Stimulated activated CD8-positive, alpha-beta memory T cell treated with anti-CD3 and anti-CD28 coated beads, Interleukin-4, amount 100 ng/mL, for 1 hour (primary cell): ENCODE results near the gene FOXO6.

Source experiments
- DNase-seq, 2 donors: peaks; one replicate each; pipeline ENCODE4 v3.0.0-alpha.2; 2020; ENCODE audit warnings: low read depth in 2 of 2, low spot score in 1 of 2

The FOXO6 gene

DNA sequence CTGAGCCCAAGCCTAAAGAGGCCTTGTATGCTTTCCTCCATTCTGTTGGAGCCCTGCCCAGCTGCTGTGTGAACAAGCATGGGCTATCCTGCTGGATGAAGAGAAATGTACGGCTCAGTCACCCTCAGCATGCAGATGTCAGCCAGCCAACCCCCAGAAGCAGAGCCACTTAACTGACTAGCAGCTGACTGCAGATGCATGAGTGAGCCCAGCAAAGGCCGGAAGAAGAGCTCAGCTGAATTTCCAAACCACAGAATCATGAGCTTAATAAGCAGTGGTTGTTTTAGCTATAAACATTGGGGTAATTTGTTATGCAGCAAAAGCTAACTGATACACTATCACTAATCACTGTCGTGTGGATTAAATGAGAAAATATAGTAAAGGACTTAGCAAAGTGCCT is 39.0 kb downstream of the FOXO6 start:
- no peak for DNase-seq

DNA sequence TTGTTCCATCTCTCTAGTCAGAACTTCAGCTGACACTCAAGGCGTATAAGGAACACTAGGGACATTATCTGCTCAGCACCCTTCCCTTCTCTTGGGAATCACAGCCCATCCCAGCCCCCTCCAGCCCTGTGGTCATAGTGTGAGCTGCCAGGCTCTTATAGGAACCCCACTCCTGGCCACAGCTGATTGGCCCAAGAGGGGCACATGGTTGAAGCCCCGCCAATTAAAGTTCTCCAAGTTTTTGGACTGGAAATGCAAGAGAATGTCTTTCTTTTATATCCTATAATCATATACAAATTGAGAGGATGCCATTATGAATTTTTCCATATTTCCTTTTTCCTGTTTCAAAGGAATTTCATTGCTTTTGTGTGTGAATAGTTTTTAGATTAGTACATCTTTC is 40.7 kb downstream of the FOXO6 start:
- DNase-seq, result no peak

DNA sequence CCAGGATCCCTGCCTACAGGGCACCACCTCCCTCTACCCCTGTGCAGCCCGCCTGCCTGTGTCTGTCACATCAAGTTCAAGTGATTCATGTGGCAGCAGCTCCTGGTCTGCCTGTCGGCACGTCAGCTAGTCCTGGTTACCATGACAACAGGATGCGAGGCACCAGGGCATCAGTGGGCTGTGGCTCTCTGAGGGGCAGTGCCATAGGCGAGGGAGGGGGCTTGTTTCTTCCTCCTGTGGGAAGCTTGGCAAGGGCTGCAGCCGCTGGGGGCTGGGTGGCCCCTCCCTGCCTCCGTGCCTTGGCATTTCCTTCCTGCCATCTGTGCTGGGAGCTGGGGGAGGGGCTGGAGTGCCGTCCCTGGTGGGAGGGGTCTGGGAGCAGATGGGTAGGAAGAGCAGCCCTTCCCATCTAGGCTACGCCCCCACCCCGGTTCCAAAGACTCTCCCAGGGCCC is 43.1 kb downstream of the FOXO6 start:
- no peak for DNase-seq

DNA sequence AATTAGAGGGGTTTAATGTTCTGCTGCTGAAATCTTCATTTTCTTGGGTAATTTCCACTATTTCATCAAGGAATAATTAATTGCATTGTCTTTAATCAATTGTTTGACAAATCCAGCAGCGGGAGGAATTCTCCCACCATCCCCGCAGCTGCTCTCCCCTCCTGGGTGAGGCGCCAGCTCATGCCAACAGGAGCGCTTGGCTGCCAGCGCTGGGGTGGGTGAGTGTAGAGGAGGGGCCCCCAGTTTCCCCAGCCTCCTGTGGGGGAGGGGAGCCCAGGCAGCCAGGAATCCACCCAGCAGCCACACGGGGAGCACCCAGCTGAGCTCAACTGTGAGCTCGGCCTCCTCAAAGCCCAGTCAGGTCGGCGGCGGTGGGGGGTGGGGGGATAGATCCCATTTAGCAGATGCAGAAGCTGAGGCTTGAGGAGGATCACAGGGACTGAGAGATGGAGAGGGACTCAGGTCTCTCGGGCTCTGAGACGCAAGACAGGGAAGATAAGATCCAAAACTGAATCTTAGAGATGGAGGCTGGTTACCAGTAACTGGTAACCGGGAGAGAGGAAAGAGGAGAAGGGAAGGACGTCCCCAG is 46.5 kb downstream of the FOXO6 start:
- no peak for DNase-seq

DNA sequence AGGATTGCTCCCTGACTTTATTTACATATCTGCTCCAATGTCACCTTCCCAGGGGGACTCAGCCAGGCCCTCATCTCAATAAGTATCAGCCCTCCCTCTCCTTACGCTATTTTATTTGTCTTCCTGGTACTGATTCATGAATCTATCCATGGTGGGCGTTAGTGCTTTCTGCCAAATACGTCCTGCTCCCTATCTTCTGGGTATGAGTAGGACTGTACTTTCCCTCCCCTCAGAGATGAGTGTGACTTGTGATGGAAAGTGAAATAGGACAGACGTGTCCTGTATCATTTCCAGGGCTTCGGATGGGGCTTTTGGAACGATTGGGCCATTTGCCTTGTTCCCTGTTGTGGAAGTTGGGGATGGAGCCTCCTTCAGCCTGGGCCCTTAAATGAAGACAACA is 47.5 kb downstream of the FOXO6 start:
- DNase-seq, result no peak

DNA sequence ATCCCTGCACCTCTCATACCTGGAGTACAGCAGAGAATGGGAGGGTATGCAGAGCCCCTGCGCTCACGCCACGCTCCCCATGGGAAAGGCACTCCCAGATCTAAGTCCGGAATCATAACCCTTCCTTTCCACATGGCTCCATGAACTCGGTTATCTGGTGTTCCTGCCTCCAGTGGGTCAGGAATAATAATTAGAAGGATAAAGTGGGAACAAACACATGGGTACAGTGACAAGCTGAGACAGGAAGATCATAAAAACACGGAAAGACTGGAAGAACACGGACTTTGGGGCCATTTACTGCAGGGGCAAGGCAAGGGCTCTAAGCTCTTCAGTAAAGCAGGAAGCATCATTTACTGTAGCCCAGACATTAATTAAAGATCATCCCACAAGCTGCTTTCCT is 48.6 kb downstream of the FOXO6 start:
- DNase-seq, result no peak

DNA sequence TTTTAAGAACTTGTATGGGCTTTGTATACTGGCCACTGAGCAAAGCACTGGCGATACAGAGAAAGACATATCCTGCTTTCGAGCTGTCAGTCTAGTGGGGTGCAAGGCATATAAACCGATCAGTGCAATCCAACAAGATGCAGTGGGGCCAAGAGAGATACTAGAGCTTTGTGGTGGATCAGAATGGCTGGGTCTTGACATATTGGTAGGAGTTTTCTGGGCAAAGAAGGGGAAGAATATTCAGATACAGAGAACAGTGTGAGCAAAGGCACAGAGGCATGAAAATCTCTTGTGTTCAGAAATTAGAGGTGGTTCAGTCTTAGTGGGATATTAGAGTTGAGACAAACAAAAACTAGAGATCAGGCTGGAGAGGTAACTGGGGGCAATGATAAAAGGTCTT is 49.2 kb downstream of the FOXO6 start:
- no peak for DNase-seq

DNA sequence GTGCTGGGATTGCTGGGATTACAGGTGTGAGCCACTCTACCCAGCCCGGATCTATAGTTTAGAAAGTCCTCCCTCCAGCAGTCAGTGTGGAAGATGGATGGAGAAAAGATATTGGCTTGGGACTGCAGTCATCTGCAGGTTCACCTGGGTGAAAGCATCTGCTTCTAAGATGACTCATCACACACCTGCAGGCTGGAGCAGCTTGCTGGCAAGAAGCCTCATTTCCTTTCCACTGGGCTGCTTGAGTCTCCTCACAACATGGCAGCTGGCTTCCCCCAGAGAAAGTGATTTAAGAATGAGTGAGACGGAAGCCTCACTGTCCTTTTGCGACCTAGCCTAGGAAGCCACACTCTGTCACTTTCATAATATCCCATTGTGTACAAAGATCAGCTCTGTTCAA is 50.0 kb downstream of the FOXO6 start:
- DNase-seq, result no peak

DNA sequence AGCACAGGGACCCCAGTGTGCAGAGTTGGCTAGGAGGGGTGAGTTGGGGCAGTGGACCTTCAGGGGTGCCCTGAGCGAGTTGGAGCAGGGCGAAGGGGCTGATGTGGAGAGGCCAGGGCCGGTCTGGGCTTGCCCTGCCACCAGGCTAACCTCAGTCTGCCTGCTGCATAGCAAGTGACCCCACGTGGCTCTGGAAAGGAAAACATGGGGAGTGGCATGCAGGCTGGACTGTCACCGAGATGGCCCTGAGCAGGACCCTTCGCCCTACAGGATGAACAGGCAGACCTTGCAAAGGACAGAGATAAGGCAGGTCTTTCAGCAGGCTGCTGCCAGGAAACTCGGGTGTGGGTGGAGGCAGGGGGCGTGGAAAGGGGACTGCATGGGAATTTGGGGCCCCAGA is 51.5 kb downstream of the FOXO6 start:
- no peak for DNase-seq

DNA sequence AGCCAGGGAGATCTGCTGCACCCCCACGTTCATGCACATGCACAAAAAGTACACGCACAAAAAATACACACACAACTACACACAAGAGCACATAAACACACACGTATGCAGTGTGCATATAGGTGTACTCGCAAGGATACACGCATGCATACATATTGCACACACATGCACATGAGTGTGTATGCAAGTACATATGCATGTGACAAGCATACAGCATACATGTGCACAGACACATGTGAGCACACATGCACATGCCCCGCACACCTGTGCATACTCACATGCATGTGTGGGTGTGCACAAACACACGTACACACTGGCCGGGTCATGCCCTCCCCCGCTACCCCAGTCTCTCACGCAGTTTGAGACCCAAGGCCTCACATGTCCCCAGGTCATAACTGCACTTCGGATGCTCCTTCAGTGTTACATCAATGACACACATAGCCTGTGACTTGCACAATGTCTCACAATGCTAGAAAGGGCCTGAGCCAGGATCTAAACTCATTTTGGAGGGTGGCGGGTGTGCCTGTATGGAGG is 52.6 kb downstream of the FOXO6 start:
- DNase-seq, result no peak

DNA sequence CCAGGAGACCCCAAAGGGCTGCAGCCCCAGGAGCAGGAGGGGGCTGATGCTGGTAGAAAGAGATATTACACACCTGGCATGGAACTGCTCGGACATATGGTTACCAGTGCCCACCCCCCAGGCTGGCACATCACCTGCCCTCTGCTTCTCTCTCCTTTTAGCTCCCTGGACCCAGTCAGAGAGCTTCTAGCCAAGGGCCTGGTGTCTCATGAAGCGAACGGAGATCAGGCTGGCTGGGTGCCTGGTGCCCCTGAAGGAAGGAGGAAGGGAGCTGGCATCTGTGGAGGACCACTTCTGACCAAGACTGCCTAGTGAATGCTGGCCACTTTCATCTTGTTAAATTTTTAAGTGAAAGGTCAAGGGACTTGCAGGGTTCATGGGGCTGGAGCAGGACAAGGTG is 53.1 kb downstream of the FOXO6 start:
- DNase-seq, result no peak

DNA sequence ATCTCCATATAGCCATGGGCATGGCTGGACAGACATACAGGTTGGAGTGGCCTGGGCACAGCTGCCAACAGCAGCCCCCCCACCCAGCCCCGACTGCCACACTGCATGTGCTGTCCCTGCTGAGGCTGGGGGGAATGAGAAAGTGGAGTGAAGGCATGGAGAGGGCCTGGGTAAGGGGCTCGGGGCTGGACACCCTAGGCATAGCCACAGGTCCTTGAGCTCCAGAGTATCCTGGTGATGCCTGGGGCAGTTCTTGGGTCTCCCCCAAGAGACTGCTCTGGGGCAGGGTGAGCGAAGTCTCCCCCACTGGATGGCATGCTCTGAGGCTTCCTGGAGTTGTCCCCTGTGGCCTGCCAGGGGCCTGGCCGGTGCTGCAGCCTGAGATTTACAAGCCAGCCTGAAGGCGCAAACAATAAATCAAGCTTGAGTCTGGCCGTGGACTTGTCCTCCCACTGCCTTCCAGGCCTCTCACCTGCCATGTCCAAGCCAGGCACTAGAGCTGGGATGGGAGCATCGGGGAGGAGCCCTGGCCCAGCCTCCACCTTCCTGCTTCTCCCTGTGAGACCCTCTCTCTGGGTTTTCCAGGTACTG is 53.6 kb downstream of the FOXO6 start:
- no peak for DNase-seq

DNA sequence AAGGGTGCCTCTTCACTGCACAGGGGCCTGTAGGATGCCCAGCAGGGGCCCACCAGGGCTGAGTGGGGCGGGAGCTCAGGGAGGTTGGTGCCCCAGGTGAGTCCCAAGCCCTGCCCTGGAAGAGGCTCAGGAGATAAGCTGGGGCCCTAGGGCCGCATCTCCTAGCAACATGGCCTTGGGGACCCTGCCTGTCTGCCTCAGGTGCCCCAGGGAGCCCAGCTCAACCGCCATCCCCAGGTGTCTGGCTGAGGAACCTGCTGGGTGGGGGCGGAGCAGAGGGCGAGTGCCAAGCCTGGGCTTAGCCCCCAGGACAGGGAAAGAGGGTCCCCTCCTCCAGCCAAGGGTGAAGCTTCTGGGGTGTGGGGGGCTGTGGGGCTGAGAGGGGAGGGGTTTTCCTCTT is 54.8 kb downstream of the FOXO6 start:
- no peak for DNase-seq

DNA sequence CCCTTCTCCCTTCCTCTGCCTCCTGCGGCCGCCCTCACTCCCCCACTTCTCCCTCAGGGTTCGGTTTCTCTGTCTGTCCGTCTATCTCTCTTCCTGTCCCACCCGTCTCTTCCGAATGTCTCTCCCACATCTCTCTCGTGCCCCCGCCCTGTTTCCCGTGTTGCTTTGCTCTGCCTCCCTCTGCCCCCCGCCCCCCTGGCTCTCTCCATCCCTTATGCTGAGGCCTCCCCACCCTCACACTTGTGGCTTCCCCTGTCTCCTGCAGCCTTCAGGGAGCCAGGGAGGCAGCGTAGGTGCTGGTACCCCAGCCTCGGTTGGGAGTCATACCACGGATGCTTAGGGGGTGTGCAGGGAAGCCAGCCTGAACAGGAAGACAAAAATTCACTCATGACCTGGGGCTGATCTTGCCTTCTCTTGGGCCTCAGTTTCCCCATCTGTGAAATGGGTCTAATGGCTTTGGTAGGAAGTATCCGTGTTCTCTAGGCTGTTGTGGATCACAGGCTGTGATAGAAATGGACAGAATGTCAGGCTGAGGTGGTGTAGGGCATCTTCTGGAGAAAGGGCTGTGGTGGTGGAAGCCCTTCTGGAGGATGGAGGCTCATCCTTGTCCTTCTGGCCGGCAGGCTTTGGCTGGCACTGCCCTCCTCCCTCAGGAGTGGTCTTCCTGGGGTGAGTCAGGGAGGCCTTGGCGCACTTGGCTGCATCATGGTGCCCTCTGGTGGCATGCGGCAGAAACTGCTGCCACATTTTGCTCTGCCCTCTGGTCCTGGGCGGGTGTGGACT is 55.5 kb downstream of the FOXO6 start:
- DNase-seq, result peak; percentile 30 to 42

DNA sequence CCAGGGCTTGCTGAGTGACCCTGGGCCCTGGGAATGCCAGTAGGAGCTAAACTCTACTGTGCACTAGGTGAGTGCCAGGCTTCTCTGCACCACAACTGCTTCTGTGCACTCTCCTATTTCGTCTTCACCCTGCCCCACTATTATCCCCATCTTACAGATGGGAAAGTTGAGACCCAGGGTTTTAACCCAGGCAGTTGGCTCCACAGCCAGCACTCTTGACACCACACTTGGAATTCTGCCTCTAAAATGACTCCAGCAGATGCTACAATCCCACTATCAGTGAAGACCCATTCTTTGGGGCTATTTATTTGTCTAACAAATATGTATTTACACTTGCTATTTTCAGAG is 56.1 kb downstream of the FOXO6 start:
- DNase-seq, result no peak

DNA sequence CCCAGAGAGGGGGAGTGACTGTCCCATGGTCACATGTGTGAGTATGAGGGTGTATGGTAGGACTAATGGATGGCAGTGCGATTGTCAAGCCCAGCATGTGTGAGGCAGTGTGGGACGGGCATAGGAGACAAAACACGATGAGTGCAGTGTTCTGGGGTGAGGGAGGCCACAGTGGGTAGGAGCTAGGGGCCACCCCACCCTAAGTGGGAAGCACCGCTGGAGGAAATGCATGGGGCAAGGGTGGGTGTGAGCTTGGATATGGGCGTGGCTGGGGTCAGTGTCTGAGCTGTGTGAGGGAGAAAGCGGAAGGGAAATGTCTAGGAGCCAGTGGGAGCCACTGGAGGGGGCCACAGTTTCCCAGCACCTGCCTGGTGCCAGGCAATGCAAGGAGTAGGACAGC is 56.5 kb downstream of the FOXO6 start:
- no peak for DNase-seq

DNA sequence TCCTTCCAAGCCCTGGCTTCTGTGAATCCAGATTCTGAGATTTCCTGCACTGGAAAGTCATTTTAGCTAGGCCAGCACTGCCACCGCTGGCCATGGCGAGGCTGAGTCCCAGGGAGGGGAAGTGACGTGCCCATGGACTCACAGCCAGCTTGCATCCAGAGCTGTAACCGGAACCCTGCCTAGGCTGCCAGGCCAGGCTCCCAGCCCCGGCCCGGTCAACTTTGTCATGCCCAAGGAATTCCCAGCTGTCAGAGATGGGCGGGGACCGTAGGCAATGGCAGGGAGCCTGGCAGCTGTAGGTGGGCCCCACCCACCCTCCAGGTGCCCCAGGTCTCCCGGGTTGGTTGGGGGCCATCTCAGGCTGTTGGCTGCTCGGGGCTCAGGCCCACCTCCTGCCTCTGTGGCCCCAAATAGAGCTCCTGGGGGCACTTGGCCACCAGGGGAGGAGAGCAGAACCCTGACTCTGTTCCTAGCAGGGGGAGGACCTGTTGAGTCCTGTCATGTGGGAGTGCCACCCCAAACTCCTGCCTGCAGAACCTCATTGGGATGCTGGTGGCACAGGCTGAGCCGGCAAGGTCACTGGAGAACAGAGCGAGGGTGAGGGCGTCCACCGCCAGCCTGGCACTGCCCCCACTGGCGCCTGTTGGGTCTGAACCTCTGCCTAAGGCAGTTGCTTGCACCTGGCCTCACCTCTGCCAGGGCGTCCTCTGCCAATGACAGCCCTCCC is 57.8 kb downstream of the FOXO6 start:
- no peak for DNase-seq

DNA sequence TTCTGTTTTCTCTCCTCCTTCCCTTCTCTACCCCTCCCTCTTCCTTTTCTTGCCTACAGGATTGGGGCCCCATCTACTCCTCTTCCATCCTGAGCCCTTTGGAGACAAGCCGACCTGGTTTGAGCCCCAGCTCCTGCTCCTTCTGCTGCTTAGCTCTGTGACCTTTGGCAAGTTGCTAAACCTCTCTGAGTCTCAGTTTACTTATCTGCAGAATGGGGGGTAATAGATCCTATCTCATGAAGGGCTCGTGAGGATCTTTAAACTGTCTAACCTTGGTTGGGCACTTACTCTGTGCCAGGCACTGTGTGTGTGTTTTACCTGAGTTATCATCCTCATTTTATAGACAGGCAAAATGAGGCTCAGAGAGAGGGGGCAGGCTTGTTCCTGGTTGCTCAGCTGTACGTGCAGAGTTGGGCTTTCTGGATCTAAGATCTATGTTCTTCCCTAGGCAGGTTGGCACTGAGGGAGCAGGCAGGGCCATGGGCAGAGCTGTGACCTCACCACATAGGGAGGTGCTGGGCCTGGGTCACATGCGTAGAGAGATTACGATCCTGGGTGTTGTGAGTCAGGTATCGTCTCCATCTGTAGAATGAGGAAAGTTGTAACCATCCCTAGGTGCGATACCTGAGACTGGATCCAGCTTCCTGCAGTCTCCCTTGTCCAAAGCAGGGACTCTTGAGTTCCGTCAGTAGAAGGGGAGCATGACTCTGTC is 58.5 kb downstream of the FOXO6 start:
- no peak for DNase-seq

DNA sequence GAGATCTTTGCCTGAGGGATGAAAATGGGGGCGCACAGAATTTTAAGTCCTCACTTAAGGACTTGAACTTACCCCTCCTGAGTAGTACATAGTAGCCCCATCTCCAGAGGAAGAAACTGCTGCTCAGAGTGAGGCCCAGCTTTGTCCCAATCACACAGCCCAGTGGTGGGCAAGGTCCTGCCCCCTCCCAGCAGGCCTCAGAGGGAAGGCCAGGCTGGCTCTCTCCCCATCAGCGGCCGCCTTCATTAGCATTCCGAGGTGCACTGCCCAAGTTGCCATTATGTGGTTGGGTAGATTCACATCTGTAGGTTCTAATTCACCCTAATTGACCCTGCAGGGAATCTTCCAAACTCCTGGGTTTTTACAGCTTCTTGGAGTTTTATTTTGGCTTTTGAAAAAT is 59.1 kb downstream of the FOXO6 start:
- no peak for DNase-seq

DNA sequence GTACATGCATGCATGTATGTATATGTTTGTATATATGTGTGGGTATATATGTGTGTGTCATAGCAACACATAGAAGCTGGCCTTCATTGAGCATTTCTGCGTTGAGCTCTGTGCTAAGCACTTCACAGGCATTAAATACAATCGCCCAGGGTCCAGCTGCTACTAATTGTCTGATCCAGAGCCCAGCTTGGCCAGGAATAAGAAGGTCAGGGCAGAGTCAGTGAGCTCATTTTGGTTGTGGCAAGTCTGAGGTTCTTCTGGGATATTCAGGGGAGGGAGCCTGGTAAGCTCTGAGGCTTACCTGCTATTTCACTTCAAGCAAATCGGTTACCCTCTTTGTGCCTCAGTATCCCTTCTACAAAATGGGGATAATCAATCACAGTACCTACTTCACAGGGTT is 59.6 kb downstream of the FOXO6 start:
- DNase-seq, result no peak

DNA sequence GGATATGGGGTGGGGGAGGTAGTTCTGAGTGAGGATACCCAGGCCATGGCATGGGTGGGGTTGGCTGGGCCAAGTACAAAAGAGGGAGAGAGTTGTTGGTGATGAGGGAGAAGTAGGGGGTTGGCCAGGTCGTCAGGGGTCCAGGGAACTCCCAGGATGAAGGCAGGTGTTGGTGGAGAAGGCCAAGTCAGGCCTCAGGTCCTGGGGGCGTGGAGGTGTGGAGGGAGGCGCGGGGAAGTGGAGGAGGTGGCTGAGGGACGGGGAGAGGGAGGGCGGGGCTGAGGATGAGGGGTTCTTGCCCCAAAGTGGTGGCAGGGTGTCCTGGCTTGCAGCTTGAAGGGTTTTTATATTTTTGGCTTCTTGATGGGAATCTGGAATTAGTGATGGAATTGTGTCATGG is 61.1 kb downstream of the FOXO6 start:
- no peak for DNase-seq
